WTC11 (cell line): Measurements from ENCODE around the gene BCAS3.

Experiments used
- JUN ChIP-seq: sonication (generic); formaldehyde crosslinking; IDR thresholded peaks from 2 replicates; pipeline ENCODE4 v1.8.0; 2023; ENCODE audit warnings: mild to moderate bottlenecking, missing genetic modification reagents
- NFATC4 ChIP-seq: fragments of 250-450 bp; sonication (Bioruptor Pico); IDR thresholded peaks from 2 replicates; pipeline ENCODE4 v1.9.0; 2021; ENCODE audit warnings: mild to moderate bottlenecking
- RORB ChIP-seq: fragments of 250-450 bp; sonication (Bioruptor Pico); IDR thresholded peaks from 2 replicates; pipeline ENCODE4 v1.9.0; 2021; ENCODE audit warnings: mild to moderate bottlenecking
- TEAD1 ChIP-seq: sonication (generic); formaldehyde crosslinking; IDR thresholded peaks from 2 replicates; pipeline ENCODE4 v1.8.0; 2022; ENCODE audit warnings: mild to moderate bottlenecking, missing genetic modification reagents
- ZNF138 ChIP-seq: sonication (generic); formaldehyde crosslinking; conservative IDR thresholded peaks from 2 replicates; pipeline ENCODE4 v1.8.1; 2022; ENCODE audit warnings: mild to moderate bottlenecking, moderate library complexity, missing genetic modification reagents
- ZNF232 ChIP-seq: sonication (generic); formaldehyde crosslinking; IDR thresholded peaks from 2 replicates; pipeline ENCODE4 v1.8.0; 2022; ENCODE audit warnings: mild to moderate bottlenecking, missing genetic modification reagents
- TF ChIP-seq, protein P1 (sequence below): fragments of 200-600 bp; IDR thresholded peaks from 2 replicates; pipeline ENCODE4 v1.8.0; 2022; ENCODE audit warnings: antibody characterized with exemption
- TF ChIP-seq, protein P2 (sequence below): sonication (generic); formaldehyde crosslinking; conservative IDR thresholded peaks from 2 replicates; pipeline ENCODE4 v1.8.1; 2022; ENCODE audit warnings: mild to moderate bottlenecking, missing genetic modification reagents
- TF ChIP-seq, protein P3 (sequence below): fragments of 250-450 bp; sonication (Bioruptor Pico); IDR thresholded peaks from 2 replicates; pipeline ENCODE4 v1.9.0; 2021; ENCODE audit warnings: mild to moderate bottlenecking
- TF ChIP-seq, protein P4 (sequence below): sonication (generic); formaldehyde crosslinking; IDR thresholded peaks from 2 replicates; pipeline ENCODE4 v1.8.1; 2022; ENCODE audit warnings: low read depth, missing genetic modification reagents, borderline replicate concordance

DNA sequence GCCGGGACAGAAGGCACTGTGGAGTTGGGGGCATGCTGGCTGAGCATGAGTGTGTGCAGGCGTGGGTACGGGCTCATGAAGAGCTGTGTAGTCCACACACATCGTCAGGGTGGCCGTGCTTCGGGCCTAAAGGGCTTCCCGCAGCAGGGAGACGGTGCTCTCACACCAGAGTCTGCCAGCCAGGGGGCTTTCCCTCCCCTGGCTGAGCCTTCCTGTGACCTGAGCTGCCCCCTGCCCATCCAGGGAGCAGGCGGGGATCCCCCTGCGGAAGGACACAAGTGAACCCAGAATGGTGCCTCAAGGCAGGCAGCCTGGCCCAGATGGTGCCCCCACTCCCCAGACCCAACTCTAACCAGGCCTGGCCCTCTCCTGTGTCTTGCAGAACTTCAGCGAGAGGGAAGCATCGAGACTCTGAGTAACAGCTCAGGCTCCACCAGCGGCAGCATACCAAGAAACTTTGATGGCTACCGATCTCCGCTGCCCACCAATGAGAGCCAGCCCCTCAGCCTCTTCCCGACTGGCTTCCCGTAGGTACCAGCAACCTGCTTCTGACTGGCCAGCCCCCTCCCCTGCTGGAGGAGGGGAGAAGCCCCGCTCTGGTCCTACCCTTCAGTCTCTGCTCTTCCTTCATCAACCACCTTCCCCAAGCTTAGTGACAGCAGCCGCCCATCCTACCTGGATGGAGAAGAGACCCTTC is 714.1 kb downstream of the BCAS3 start:
- TF ChIP-seq, protein P1, sequence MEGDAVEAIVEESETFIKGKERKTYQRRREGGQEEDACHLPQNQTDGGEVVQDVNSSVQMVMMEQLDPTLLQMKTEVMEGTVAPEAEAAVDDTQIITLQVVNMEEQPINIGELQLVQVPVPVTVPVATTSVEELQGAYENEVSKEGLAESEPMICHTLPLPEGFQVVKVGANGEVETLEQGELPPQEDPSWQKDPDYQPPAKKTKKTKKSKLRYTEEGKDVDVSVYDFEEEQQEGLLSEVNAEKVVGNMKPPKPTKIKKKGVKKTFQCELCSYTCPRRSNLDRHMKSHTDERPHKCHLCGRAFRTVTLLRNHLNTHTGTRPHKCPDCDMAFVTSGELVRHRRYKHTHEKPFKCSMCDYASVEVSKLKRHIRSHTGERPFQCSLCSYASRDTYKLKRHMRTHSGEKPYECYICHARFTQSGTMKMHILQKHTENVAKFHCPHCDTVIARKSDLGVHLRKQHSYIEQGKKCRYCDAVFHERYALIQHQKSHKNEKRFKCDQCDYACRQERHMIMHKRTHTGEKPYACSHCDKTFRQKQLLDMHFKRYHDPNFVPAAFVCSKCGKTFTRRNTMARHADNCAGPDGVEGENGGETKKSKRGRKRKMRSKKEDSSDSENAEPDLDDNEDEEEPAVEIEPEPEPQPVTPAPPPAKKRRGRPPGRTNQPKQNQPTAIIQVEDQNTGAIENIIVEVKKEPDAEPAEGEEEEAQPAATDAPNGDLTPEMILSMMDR, result no peak
- TF ChIP-seq, protein P2, sequence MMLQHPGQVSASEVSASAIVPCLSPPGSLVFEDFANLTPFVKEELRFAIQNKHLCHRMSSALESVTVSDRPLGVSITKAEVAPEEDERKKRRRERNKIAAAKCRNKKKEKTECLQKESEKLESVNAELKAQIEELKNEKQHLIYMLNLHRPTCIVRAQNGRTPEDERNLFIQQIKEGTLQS, result no peak
- TF ChIP-seq, protein P3, sequence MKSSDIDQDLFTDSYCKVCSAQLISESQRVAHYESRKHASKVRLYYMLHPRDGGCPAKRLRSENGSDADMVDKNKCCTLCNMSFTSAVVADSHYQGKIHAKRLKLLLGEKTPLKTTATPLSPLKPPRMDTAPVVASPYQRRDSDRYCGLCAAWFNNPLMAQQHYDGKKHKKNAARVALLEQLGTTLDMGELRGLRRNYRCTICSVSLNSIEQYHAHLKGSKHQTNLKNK (CRISPR knock-in tag), result no peak
- TF ChIP-seq NFATC4 (no peak), ZNF138 (CRISPR knock-in tag) (no peak), ZNF232 (CRISPR knock-in tag) (no peak), TEAD1 (CRISPR knock-in tag) (no peak), RORB (no peak), JUN (CRISPR knock-in tag) (no peak)
- TF ChIP-seq, protein P4, sequence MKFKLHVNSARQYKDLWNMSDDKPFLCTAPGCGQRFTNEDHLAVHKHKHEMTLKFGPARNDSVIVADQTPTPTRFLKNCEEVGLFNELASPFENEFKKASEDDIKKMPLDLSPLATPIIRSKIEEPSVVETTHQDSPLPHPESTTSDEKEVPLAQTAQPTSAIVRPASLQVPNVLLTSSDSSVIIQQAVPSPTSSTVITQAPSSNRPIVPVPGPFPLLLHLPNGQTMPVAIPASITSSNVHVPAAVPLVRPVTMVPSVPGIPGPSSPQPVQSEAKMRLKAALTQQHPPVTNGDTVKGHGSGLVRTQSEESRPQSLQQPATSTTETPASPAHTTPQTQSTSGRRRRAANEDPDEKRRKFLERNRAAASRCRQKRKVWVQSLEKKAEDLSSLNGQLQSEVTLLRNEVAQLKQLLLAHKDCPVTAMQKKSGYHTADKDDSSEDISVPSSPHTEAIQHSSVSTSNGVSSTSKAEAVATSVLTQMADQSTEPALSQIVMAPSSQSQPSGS, result no peak
